T47D (cell line): Measurements from ENCODE around the gene TOP2B.

Source experiments
- DNase-seq, 2 experiments: peaks; one replicate each; pipeline versions ENCODE4 v3.0.0 to v3.0.0-alpha.2; 2011 to 2012; ENCODE audit warnings: low read depth in 1 of 2, low spot score in 1 of 2
- JUND ChIP-seq: IDR thresholded peaks from 2 replicates; pipeline ENCODE4 v1.6.1; 2012; ENCODE audit warnings: low read depth
- in situ Hi-C: cut with HindIII; loops from 2 replicates; pipeline ENCODE4 v1.10.0; 2016; ENCODE audit warnings: low sequenced_read_pairs, low pct_unique_long_range_greater_than_20kb

The TOP2B gene

DNA sequence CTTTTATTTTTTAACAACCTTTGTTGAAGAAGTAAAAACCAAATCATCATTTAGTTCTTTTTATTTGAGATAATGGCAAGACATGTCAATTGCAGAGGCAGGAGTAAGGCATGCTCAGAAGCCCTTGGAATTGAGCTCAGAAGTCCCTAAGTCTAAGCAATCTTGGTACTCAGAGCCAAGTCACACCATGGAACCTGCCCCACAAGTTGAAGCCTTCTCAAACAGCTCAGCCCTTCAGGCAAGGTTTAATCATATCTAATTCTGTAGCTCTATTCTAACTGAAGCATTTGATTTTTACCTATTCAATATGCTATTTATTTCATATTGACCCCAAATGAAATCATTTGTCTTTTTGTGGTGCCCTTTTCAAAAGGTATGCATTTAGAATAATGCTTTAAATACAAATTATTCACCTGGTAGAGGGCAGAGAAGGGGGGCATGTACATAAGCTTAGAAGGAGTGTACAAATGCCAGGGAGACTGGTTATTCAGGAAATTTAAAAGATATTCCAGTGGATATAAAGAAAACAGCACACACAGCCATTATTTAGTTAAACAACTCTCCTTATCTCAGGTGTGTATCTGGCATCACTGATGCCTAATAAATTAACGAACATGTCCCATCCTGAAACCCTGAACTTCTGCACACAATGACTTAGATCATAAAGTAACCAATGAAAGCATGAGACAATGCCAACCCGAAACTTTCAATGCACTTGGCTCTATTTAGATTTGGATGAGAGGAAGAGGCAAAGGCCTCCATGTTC lies 26.2 kb upstream of the TOP2B start:
- TF ChIP-seq JUND = no peak
- in situ Hi-C loops = no loop called here
- DNase-seq = peak; percentile 44 to 56

DNA sequence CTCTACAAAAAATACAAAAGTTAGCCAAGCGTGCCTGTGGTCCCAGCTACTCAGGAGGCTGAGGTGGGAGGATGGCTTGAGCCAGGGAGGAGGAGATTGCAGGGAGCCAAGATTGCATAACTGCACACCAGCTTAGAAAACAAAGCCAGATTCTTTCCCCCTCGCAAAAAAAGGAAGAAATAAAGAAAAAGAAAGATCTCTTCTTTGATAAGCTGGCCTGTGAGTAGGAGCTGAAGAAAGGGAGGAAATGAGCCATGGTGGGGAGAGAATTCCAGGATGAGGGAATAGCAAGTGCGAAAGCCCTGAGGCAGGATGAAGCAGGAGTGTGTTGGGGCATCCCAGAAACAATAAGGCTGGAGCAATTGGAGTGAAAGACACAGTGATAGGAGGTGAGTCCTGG lies 24.5 kb upstream of the TOP2B start:
- no peak for DNase-seq
- in situ Hi-C loops = no loop called here
- TF ChIP-seq JUND = no peak

DNA sequence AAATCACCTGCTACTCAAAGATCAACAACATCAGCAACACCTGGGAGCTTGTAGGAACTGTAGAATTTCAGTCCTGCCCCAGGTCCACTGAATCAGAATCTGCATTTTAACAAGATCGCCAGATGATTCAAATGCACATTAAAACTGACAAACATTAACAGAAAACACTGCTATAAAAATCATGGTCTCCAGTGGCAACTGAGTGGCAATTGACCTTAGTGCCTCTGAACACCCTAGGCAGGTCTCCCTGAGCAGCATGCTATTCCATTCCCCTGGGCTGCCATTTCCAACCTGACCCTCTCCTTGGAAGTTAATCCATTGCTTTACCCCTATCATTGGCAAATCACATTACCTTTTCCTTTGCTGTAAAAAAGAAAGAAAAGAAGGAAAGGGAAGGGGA lies 23.0 kb upstream of the TOP2B start:
- DNase-seq = no peak
- no peak for TF ChIP-seq JUND

DNA sequence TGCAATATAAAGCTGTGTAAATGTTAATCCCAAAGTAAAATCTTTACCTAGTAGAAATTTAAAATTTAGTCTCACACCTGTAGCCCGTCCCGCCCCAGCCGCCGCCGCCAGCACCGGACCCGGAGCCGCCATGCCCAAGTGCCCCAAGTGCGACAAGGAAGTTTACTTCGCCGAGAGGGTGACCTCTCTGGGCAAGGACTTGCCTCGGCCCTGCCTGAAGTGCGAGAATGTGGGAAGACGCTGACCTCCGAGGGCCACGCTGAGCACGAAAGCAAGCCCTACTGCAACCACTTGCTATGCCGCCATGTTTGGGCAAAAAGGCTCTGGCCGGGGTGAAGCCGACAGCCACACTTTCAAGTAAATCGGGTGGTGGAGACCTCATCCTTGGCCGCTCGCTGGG lies 22.1 kb upstream of the TOP2B start:
- in situ Hi-C loops = no loop called here

More for the DNA sequence above, 23.0 kb upstream of the TOP2B start:
- in situ Hi-C loops = no loop called here

DNA sequence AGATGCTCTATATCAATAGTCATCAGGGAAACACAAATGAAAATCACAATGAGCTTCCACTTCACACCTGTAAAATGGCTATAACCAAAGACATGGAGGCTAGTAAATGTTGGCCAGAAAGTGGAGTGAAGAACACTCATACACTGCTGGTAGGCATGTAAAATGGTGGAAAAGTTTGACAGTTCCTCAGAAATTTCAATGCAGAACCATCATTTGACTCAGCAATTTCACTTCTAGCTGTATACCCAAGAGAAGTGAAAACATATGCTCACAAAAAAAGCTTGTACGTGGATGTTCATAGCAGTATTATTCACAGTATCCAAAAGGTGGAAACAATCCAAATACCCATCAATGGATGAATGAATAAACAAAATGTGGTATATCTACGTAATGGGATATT lies 19.2 kb upstream of the TOP2B start:
- TF ChIP-seq JUND = no peak
- in situ Hi-C loops = no loop called here
- DNase-seq = no peak

More for the DNA sequence above, 22.1 kb upstream of the TOP2B start:
- TF ChIP-seq JUND = no peak
- no peak for DNase-seq

DNA sequence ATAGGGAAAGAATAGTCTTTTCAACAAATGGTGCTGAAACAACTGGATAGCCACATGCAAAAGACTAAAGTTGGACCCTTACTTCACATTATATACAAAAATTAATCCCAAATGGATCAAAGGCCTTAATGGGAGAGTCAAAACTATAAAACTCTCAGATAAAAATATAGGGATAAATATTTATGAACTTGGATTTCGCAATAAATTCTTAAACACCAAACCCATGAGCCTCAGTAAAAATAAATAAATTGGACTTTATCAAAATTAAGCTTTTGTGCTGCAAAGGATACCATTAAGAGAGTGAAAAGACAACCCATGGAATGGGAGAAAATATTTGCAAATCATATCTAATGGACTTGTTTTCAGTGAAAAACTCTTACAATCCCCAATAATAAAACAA lies 18.7 kb upstream of the TOP2B start:
- DNase-seq = no peak
- in situ Hi-C loops = no loop called here
- TF ChIP-seq JUND = no peak

DNA sequence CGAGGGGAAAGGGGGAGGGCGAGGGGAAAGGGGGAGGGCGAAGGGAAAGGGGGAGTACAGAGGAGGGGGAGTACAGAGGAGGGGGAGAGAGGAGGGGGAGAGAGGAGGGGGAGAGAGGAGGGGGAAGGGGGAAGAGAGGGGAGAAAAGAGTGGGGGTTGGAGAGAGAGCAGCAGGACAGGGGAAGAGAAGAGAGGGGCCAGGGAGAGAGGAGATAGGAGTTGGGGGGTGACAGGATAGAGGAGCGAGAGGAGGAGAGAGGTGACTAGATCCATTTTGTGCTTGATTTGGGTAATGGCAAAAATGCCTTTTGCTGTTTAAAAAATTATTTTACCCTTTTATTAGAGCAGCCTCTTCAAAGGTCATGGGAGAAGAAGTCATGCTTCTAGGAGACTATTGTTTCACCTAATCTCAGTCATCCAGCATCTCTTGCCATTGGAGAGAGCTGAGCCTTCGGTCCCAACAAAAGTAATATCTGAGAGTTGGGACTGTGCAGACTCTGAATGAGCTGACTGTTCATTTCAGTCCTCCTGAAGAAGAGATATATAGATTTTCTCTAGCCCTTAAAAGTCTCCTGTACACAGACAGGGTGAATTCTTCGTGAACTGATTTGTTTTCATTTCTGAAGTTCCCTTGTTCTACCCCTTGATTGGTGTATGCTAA lies 15.1 kb upstream of the TOP2B start:
- no peak for DNase-seq
- in situ Hi-C loops = no loop called here
- TF ChIP-seq JUND = no peak

DNA sequence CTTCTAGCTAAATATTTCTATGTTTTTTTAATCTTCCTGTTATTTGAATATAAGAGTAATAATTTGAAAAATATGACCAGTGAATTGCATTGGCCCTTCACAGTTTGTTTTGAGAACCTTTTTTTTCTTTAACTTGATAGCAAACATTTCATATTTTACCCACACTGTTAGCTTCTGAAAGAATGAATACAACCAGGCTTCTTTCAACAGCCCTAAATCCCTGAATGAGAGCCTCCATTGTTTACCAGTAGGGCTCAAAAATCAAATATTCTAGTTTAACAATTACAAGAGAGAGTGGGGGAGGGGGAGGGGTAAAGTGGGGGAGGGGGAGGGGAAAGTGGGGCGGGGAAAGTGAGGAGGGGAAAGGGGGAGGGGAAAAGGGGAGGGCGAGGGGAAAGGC lies 14.5 kb upstream of the TOP2B start:
- in situ Hi-C loops = no loop called here
- no peak for TF ChIP-seq JUND
- DNase-seq = no peak

DNA sequence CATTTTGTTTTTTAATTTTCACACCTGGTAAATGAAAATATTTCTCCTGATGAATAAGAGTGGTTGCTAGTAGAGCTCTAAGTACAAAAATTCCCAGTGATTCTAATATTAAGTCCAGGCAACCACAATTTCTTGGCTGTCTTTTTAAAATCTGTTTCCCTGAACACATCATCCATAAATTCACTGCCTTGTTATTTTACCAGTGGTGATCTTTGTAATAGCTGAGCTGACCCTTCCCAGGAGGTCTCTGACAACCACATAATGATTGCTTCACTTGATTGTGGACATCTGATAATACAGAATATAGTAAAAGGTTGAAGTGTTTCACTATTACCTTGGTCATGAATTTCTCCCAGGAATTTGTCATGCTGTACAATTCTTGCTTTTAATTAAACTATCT lies 13.9 kb upstream of the TOP2B start:
- in situ Hi-C loops = no loop called here

DNA sequence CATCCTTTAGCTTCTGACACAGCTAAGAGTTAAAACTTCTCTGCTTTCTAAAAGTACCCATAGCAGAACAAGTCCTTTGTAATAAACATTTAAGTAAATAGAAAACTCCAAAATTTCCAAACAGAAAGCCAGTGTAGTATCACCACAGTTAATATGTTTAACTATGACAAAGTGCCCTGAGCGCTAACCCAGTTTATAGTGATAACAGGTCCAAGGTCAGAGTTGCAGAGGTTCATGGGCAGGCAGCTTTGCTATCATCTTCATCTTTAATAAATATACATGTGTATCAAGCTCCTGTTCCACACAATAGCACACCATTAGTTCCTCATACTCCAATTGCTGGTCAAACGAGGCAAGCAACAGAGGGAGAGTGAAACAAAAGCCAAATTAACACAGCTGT lies 12.4 kb upstream of the TOP2B start:
- TF ChIP-seq JUND = no peak

More for the DNA sequence above, 13.9 kb upstream of the TOP2B start:
- TF ChIP-seq JUND = no peak
- no peak for DNase-seq

DNA sequence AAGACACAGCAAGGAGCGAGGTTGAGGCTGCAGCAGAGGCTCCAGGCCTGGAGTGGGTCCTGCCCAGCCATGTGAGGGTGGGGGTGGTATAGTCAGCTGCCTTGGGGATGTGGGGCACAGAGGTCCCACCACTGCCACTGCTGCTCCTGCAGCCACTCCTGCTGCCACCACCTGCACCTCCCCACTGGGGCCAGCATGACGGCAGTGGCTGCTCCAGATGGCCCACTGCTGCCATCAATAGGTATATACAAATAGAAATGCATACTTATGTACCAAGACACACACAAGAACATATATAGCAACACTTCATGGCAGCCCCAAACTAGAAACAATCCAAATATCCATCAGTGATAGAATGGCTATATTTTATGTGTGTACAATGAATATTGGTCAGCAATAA lies 10.0 kb upstream of the TOP2B start:
- in situ Hi-C loops = no loop called here
- no peak for TF ChIP-seq JUND
- DNase-seq = no peak

More for the DNA sequence above, 12.4 kb upstream of the TOP2B start:
- no peak for DNase-seq
- in situ Hi-C loops = no loop called here

DNA sequence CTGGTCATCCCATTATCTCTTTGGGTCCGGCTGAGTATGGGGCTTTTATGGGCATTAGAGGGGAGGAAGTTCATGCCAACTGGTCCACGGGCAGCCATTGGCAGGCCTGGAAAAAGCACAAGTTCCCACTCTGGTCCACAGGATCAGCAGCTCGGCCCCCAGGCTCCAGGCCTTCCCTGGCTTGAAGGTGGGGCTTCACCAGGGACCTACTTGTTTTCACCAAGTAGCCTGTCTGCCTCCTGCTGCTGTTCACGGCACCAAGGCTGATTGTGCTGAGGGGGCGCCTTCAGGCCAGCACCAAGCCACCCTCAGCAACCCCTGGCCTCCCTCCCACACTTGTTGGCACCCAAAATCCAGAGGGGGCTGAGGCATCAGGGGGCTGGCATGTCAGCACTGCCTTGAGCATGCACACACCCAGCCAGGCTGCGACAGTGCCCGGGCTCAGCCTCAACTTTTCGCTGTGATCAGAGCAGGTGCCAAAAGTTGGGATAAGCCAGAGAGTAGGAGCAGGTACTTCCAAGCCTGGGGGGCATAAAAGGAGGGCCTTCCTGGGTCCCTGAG lies 9.1 kb upstream of the TOP2B start:
- DNase-seq = no peak
- in situ Hi-C loops = no loop called here
- TF ChIP-seq JUND = no peak
